DND-41 (cell line): ENCODE measurements around the gene MCF2L.

Source experiments
- ATAC-seq: fragments of 200-7000 bp; cut with Tn5 transposase; 3 replicates; pipeline ENCODE4 v1.9.1; 2021; ENCODE audit warnings: low read depth; ENCODE audit not compliant: insufficient read depth
- DNase-seq: peaks from one replicate; pipeline ENCODE4 v3.0.0-alpha.2; 2020
- H2AFZ ChIP-seq: 2 replicates; pipeline ENCODE4 v1.6.0; 2012; ENCODE audit warnings: low read depth, low read length
- H3K27ac ChIP-seq: 2 replicates; pipeline ENCODE4 v1.5.1; 2012; ENCODE audit warnings: low read length, inconsistent platforms
- H3K27me3 ChIP-seq: fragments of 200-600 bp; sonication (generic); 2 replicates; pipeline ENCODE4 v1.6.0; 2012; ENCODE audit warnings: low read length, mild to moderate bottlenecking, inconsistent platforms; ENCODE audit not compliant: insufficient read depth, poor library complexity
- H3K36me3 ChIP-seq: 2 replicates; pipeline ENCODE4 v1.5.1; 2012; ENCODE audit warnings: low read length, inconsistent platforms; ENCODE audit not compliant: insufficient read depth
- H3K4me1 ChIP-seq: 2 replicates; pipeline ENCODE4 v1.5.1; 2012; ENCODE audit warnings: mild to moderate bottlenecking, low read length; ENCODE audit not compliant: insufficient read depth
- H3K4me2 ChIP-seq: 2 replicates; pipeline ENCODE4 v1.6.0; 2012; ENCODE audit warnings: mild to moderate bottlenecking, moderate library complexity, low read length, inconsistent platforms; ENCODE audit not compliant: insufficient read depth
- H3K4me3 ChIP-seq, 2 experiments: fragments of 200-600 bp in 1 of 2; shearing (Covaris generic) in 1 of 2; 2 replicates each; pipeline ENCODE4 v1.5.1; 2012 to 2016; ENCODE audit warnings: inconsistent platforms in 2 of 2, low read length in 2 of 2, mild to moderate bottlenecking in 2 of 2, low read depth in 1 of 2, moderate library complexity in 1 of 2
- H3K79me2 ChIP-seq: 2 replicates; pipeline ENCODE4 v1.6.0; 2012; ENCODE audit warnings: low read length, inconsistent platforms; ENCODE audit not compliant: insufficient read depth
- H3K9ac ChIP-seq: 2 replicates; pipeline ENCODE4 v1.6.0; 2012; ENCODE audit warnings: low read depth, mild to moderate bottlenecking, inconsistent platforms, low read length, moderate library complexity
- H3K9me3 ChIP-seq: 2 replicates; pipeline ENCODE4 v1.5.1; 2012; ENCODE audit warnings: low read length, moderate library complexity, mild to moderate bottlenecking, inconsistent platforms; ENCODE audit not compliant: insufficient read depth, severe bottlenecking
- H4K20me1 ChIP-seq: 2 replicates; pipeline ENCODE4 v1.6.0; 2012; ENCODE audit warnings: low read length; ENCODE audit not compliant: insufficient read depth
- CTCF ChIP-seq: IDR thresholded peaks from 2 replicates; pipeline ENCODE4 v1.5.1; 2012; ENCODE audit warnings: borderline replicate concordance, low read length, moderate library complexity, mild to moderate bottlenecking; ENCODE audit not compliant: poor library complexity, severe bottlenecking; ENCODE audit errors: extremely low read depth
- EZH2 ChIP-seq: IDR thresholded peaks from 3 replicates; pipeline ENCODE4 v1.6.1; 2012; ENCODE audit warnings: borderline replicate concordance, low read depth, mild to moderate bottlenecking, moderate library complexity, low read length, inconsistent platforms; ENCODE audit not compliant: severe bottlenecking

MCF2L gene

GRCh38 chr13:112971288-112971643 lies 2.3 kb downstream of the MCF2L start:
- no peak for ATAC-seq
- Histone ChIP-seq H4K20me1 (no peaks in the 10 kb centered on the region), H2AFZ (no peak overlapping the region), H3K27me3 (no peaks in the 10 kb centered on the region), H3K36me3 (no peaks in the 10 kb centered on the region), H3K9ac (no peak overlapping the region), H3K27ac (no peak overlapping the region), H3K4me2 (no peak overlapping the region), H3K9me3 (no peaks in the 10 kb centered on the region), H3K4me3 (no peak overlapping the region), H3K4me1 (peaks cover 29% of the 10 kb centered on the region), H3K79me2 (no peaks in the 10 kb centered on the region)
- no peak for DNase-seq
- TF ChIP-seq CTCF (no peak), EZH2 (no peak)

GRCh38 chr13:112972258-112972657 lies 3.2 kb downstream of the MCF2L start:
- no peaks in the 10 kb centered on the region for H4K20me1 ChIP-seq
- no peaks in the 10 kb centered on the region for H3K9me3 ChIP-seq
- no peak overlapping the region for H3K27ac ChIP-seq
- no peak for ATAC-seq
- H3K4me1 ChIP-seq, result peaks cover 29% of the 10 kb centered on the region
- H3K27me3 ChIP-seq, result no peaks in the 10 kb centered on the region
- H3K79me2 ChIP-seq, result no peaks in the 10 kb centered on the region
- H3K4me3 ChIP-seq, result no peak overlapping the region
- H3K9ac ChIP-seq, result no peak overlapping the region
- no peak for TF ChIP-seq EZH2
- no peak for TF ChIP-seq CTCF
- H3K4me2 ChIP-seq, result no peak overlapping the region
- no peak overlapping the region for H2AFZ ChIP-seq
- no peaks in the 10 kb centered on the region for H3K36me3 ChIP-seq
- DNase-seq, result no peak

GRCh38 chr13:112972867-112973576 lies 4.0 kb downstream of the MCF2L start:
- Histone ChIP-seq H3K4me1 (peaks cover 25% of the 10 kb centered on the region), H3K79me2 (no peaks in the 10 kb centered on the region), H4K20me1 (peaks cover 4% of the 10 kb centered on the region; the same call in 1 of the 2 replicates), H3K36me3 (no peaks in the 10 kb centered on the region), H3K9me3 (no peaks in the 10 kb centered on the region), H3K4me2 (no peak overlapping the region), H3K27me3 (no peaks in the 10 kb centered on the region), H3K9ac (no peak overlapping the region), H2AFZ (no peak overlapping the region), H3K27ac (no peak overlapping the region), H3K4me3 (no peak overlapping the region)
- ATAC-seq (no peak), DNase-seq (no peak)
- TF ChIP-seq CTCF, result no peak
- no peak for TF ChIP-seq EZH2
